CD1c-positive myeloid dendritic cell (primary cell): ENCODE results near the gene TDRKH.
"Not testable (repeated sequence)": the region's sequence is repeated elsewhere in the genome, so short reads cannot be mapped to it uniquely, and the experiment has no call there.

Experiments used
- DNase-seq: peaks from one replicate; pipeline ENCODE4 v3.0.0-alpha.2; 2016; ENCODE audit errors: extremely low spot score

TDRKH gene

DNA sequence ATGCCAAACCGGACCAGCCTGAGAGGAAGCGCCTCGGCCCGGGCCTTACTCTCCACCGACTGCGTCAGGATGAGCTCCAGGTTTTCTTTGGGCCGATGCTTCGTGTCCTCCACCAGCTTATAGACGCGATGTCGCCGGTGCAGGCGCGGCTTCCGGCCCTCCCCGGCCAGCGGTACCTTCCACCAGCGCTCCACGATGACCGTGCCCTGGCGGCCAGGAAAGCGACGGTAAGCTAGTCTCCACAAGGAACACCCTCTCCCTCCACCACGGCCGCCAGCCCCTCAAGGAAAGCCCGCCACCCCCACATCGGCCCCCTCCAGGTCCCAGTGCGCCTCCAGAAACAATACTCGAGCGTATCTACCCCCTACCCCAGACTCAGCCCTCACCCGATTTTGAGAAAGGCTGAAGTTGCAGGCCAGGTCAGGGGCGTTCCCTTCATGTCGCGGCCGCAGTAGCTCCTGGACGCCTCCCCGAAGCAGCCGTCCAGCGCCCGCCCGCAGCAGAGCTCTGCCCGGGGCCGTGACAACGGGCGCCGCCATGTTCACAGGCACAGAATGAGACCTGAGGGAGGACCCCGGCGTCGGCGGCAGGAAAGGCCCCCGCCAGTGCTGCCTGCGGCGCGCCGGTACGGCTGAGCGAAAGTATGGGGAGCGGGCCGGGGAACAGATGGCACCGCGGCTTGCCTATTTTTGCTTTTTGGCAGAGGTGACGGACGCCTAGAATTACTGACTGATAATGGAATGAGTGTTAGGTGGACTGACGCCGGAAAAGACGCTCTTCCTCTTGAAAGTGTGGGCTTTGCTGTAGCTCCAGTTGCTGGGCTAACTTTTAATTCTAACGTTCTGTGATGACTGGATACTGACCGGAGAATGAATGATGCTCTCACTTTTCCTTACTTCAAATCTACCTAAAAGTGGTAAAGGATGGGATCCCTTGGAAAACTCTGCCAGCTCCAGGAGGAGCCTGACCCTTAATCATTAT lies 27.1 kb downstream of the TDRKH start, which contains the start of gene MRPL9:
Gene MRPL9 (minus strand): TSS at position 556 of the 981 bp plus-strand sequence. CDS start 17 bp downstream, at position 539.
- DNase-seq, result peak; percentile 77

- no peak for DNase-seq
Observed at GRCh38 chr1:151760597-151761385, 29.5 kb downstream of the TDRKH start.

- no peak for DNase-seq
Observed at GRCh38 chr1:151759241-151759640, 31.1 kb downstream of the TDRKH start.

GRCh38 chr1:151756291-151756690 lies 34.0 kb downstream of the TDRKH start:
- DNase-seq, result no peak

GRCh38 chr1:151741516-151741915 lies 48.8 kb downstream of the TDRKH start:
- no peak for DNase-seq

DNA sequence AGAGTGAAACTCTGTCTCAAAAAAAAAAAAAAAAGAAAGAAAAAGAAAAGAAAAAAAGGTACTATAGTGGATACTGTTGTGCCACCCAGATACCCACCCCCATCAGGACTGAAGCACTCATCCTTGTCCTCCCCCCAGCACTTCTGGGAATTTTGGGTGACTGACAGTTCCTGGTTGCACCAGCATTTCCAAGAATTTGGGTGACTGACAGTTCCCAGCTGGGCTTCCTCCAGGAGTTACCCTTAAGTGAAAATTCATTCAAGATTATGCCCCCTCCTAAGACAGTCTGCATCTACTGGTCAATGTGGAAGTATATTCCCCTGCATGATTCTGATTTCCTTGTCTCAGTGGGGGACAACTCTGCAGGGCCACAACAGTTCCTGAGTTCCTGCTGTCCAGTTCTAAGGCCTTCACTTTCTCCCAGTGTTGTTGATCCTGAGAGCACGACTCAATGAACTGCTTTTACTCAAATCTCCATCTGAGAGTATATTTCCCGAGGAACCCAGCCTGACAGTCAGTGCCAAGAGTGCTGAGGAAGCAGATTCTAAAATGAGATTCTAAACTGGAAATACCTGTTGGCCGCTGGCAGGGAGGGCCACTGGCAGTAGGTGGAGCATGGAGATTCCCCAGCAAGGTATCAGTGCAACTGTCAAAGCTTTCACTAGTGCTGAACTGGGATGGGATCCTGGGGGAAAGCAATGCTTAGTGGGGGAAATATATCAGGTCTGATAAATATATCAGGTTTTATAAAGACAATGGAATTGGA lies 50.5 kb downstream of the TDRKH start:
- DNase-seq, result no peak

DNA sequence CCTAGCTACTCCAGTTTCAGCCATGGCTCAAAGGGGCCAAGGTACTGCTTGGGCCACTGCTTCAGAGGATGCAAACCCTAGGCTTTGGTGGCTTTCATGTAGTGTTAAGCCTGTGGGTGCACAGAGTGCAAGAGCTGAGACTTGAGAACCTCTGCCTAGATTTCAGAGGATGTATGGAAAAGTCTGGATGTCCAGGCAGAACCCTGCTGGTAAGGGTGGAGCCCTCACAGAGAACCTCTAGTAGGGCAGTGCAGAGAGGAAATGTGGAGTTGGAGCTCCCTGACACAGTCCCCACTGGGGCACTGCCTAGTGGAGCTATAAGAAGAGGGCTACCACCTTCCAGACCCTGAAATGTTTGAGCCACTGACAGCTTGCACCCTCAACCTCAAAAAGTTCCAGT lies 52.8 kb downstream of the TDRKH start:
- no peak for DNase-seq

- DNase-seq, result no peak
Observed at GRCh38 chr1:151737026-151737425, 53.3 kb downstream of the TDRKH start.

DNA sequence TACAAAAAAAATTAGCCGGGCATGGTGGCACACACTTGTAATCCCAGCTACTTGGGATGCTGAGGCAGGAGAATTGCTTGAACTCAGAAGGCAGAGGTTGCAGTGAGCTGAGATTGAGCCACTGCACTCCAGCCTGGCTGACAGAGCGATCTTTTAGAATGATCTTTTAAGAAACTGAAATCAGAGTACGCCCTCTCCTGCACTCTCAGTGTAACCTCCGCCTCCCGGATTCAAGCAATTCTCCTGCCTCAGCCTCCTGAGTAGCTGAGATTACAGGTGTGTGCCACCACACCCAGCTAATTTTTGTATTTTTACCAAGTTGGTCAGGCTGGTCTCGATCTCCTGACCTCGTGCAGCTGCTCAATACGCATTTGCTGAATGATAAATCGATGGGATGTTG lies 56.3 kb downstream of the TDRKH start:
- not testable (repeated sequence) for DNase-seq

- no peak for DNase-seq
Observed at GRCh38 chr1:151733126-151733525, 57.2 kb downstream of the TDRKH start.

GRCh38 chr1:151729966-151730291 lies 60.4 kb downstream of the TDRKH start:
- DNase-seq, result no peak

DNA sequence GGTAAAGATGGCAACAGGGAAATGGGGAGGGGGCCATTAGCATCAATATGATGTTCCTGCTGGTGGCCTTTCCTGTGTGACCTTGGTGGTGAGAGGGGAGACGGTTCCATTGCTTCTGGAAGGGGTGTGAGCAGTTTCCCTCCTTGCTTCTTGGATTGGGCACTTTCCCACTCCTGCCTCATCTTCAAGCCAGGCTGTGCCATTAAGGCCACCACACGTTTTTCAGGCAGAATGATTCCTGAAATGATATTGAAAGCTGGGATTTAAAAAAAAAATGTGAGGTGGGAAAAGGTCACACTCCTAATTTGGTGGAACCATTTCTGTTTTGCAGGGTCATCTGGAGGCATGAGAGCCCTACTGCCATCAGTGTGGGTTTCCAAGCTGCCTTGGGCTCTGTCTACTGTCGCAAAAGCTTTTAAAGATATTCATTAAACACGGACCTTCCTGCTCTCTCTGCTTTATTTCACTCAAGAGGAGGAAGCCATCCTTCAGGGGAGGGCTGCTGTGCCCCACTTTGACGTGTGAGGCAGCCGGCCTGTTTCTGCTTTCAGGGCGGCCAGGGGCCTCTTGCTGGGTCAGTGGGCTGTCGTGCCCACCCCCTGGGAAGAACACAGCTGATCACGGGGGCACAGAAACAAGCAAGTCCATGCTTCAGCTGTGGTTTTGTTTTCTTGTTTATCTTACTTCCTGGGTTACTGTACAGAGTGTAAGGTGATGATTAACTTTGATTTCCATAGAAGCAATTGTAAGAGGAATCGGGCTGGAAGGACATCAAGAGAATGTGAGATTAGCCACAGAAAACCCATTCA lies 60.9 kb downstream of the TDRKH start:
- no peak for DNase-seq

DNA sequence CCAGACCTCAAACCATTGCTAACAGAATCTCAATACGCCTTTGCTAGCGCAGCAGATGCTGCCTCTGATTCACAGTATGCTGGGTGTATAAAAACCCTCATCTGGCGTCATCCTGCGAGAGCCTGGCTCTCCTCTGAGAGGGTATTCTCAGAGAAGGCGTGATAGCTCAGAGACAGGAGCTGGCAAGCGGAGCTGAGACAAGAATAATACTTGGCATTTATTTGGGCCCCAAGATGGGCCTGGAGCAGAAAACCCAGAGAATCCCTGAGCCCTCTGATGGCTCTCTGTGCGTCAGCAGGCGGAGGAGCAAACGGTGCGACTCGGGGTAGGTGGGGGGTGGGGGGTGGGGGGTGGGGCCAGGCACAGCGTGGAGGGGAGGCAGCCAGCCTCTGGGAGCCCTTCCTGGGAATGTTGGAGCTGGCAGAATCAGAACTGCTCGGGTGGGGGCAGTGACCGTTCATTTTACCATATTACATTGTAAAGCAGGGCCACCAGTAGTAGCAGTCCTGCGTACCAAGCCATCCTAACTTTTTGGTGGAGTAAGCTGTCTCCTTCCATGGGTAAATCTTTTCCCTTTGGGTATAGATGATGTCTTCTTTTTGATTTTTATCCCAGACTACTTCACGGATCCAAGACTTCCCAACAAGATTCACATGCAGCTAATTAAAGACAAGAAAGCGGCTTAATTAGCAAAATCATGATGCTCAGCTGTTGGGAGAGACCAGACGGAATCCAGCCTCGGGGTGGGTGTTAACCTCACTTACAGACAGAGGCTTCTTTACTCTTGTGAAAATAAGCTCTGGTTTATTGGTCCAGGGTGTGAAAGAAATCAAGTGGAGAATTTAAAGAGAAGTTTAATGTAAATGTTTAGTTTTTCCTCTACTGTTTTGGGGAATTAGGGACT lies 61.9 kb downstream of the TDRKH start:
- no peak for DNase-seq

DNA sequence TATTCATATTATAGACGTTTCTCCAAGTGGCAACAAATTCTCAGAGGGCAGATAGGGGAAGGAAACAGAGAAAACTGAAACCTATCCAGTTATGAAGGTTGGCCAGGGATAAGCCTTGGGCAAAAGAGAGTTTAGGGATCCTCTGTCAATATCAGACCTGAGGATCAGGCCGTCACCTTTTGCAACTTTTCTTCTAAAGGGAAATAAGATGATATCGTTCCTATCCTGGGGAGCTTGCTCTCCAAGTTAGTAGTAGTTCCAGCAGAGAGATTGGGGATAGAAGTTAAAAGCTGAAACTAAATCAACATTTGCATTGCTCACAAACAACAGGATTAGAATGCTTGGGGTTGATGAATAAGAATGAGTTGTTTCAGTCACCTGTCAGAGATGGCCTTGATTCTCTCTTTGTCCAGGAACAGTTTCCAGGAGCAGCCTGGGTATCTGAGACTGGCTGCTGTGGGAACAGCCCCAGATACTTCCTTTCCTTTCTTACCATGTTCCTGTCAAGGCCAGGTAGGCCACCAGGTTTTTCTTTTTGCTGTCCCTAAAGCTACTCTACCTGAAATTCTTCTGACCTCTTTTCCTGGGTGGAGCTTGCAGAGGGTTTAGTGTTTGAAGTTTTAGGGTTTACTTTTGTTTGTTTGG lies 66.5 kb downstream of the TDRKH start:
- DNase-seq, result no peak
